Heart left ventricle (tissue), 13 donors: ENCODE measurements around the gene SUPT3H.

ENCODE experiments used
- CTCF ChIP-seq, 12 donors: fragments of 200-600 bp; sonication (generic) in 4 of 12; IDR thresholded peaks; one replicate each; pipeline versions ENCODE4 v1.5.0 to v1.8.0; 2018 to 2022; ENCODE audit warnings: antibody characterized with exemption in 12 of 12, mild to moderate bottlenecking in 5 of 12
- POLR2A ChIP-seq, 2 donors: fragments of 450-650 bp; IDR thresholded peaks; one replicate each; pipeline ENCODE4 v1.6.1; 2017; ENCODE audit warnings: antibody characterized with exemption in 2 of 2, mild to moderate bottlenecking in 2 of 2, moderate library complexity in 2 of 2
- donor health status: ischemic (EF 13 %, LVEDD 7.1; RV severe dilation, severe dysfunction).
- donor health status: DM: no; HTN: yes; CAD: no.
- donor health status: DM: no; HTN: no; CAD: no.
- donor health status: ischemic (EF 25% LVEDD 6.9; RV normal size, moderate dysfunction).
- donor health status: ischemic (EF 25% LVEDD 5.7; RV mildly dilated, moderate dysfunction).
- donor health status: ischemic (EF 35%, LVEDD 5.7; RV mildly dilated, moderate dysfunction).
- donor health status: nonischemic (EF 11% LVEDD 7.7; RV severe dilation, severe dysfunction).
- donor health status: DM: yes; HTN: yes; CAD: no.
- donor health status: PGD.
- donor health status: ischemic (EF 29% LVEDD 5.4; RV normal size, mild dysfunction).
- donor health status: nonischemic (EF 23%, LVEDD 6.1; RV moderate dilation, normal function).

- TF ChIP-seq CTCF (IDR thresholded peaks at IDR 0.05) (no peak), POLR2A (IDR thresholded peaks at IDR 0.05) (no peak)
Observed at GRCh38 chr6:45299096-45299581, 78.6 kb downstream of the SUPT3H start.
